HCT116 (cell line): ENCODE results near the gene SSB. TPM values are rescaled to one million over a fixed set of nuclear protein-coding genes. Genes with fewer than 3 reads are reported as not detected.

Source experiments
- ATAC-seq: fragments of 200-7000 bp; cut with Tn5 transposase; 2 replicates; pipeline ENCODE4 v1.9.1; 2020; ENCODE audit warnings: mild to moderate bottlenecking, moderate library complexity
- BruUV-seq: library from RNA; stranded (reverse); fragments of 400-500 nt; replicated peaks from 2 replicates; lab custom pipeline; 2021; lab: Mats Ljungman, UMichigan
- CTCF ChIA-PET: fragments of 300-600 bp; sonication (Branson Sonifier 250); formaldehyde crosslinking; loops from one replicate; lab custom pipeline; 2021; ENCODE audit warnings: antibody characterized with exemption; lab: Charles Lee
- POLR2A ChIA-PET: fragments of 300-600, 350-600 bp; sonication (Branson Sonifier 250); formaldehyde crosslinking; loops from one replicate; lab custom pipeline; 2021; ENCODE audit warnings: antibody characterized with exemption; lab: Charles Lee
- RAD21 ChIA-PET, 2 experiments: fragments of 300-600 bp; sonication (Branson Sonifier 250); formaldehyde crosslinking; loops; one replicate each; lab custom pipeline; 2023; ENCODE audit warnings: low total read pairs in 2 of 2; ENCODE audit not compliant: uncharacterized antibody in 2 of 2, unreplicated experiment in 2 of 2, low non-redundant PET in 1 of 2; lab: Charles Lee
- DNase-seq: peaks from one replicate; pipeline ENCODE4 v3.0.0-alpha.2; 2010; ENCODE audit warnings: low read depth, low spot score
- H2AFZ ChIP-seq: fragments of 200-600 bp; shearing (Covaris generic), sonication (generic); 2 replicates; pipeline ENCODE4 v1.6.1; 2017; ENCODE audit warnings: low read depth, mixed run types, mixed read lengths, antibody characterized with exemption, low read length; ENCODE audit not compliant: poor library complexity, severe bottlenecking
- H3K27ac ChIP-seq: 2 replicates; pipeline ENCODE4 v1.5.1; 2012; ENCODE audit warnings: low read depth, low read length
- H3K27me3 ChIP-seq: fragments of 200-600 bp; sonication (generic); 2 replicates; pipeline ENCODE4 v1.6.1; 2016; ENCODE audit warnings: mixed run types, low read length, mixed read lengths; ENCODE audit not compliant: insufficient read depth
- H3K36me3 ChIP-seq, 2 experiments: fragments of 200-500 bp in 1 of 2; fragments of 200-600 bp in 1 of 2; sonication (Bioruptor generic) in 1 of 2; sonication (generic) in 1 of 2; 2 replicates each; pipeline versions ENCODE4 v1.5.1 to v1.6.1; 2014 to 2016; ENCODE audit warnings: low read length in 2 of 2, inconsistent platforms in 1 of 2, mixed read lengths in 1 of 2, mixed run types in 1 of 2; ENCODE audit not compliant: insufficient read depth in 2 of 2, control insufficient read depth in 1 of 2
- H3K4me1 ChIP-seq, 2 experiments: fragments of 200-600 bp in 1 of 2; sonication (generic) in 1 of 2; 2 replicates each; pipeline versions ENCODE4 v1.5.1 to v1.6.1; 2012 to 2017; ENCODE audit warnings: low read length in 2 of 2, inconsistent platforms in 1 of 2, mild to moderate bottlenecking in 1 of 2, mixed read lengths in 1 of 2, mixed run types in 1 of 2, moderate library complexity in 1 of 2; ENCODE audit not compliant: insufficient read depth in 2 of 2, control insufficient read depth in 1 of 2
- H3K4me2 ChIP-seq: fragments of 200-600 bp; sonication (generic); 2 replicates; pipeline ENCODE4 v1.6.1; 2017; ENCODE audit warnings: mixed run types, low read length, mixed read lengths
- H3K4me3 ChIP-seq, 2 experiments: fragments of 200-600 bp in 1 of 2; sonication (generic) in 1 of 2; replicated peaks in 1 of 2; 2 replicates each; pipeline ENCODE4 v1.5.1; 2011 to 2016; ENCODE audit warnings: low read length in 2 of 2, control low read depth in 1 of 2, low read depth in 1 of 2, mild to moderate bottlenecking in 1 of 2, mixed read lengths in 1 of 2, mixed run types in 1 of 2
- H3K79me2 ChIP-seq: fragments of 200-600 bp; sonication (generic); 2 replicates; pipeline ENCODE4 v1.6.1; 2017; ENCODE audit warnings: mild to moderate bottlenecking, mixed run types, low read length, moderate library complexity, mixed read lengths; ENCODE audit not compliant: insufficient read depth
- H3K9ac ChIP-seq: fragments of 200-600 bp; sonication (generic); 2 replicates; pipeline ENCODE4 v1.6.1; 2016; ENCODE audit warnings: low read length, mixed read lengths
- H3K9me2 ChIP-seq: fragments of 200-600 bp; sonication (generic), shearing (Covaris generic); 2 replicates; pipeline ENCODE4 v1.6.1; 2017; ENCODE audit warnings: mixed run types, mild to moderate bottlenecking, moderate library complexity; ENCODE audit not compliant: insufficient read depth
- H3K9me3 ChIP-seq, 2 experiments: fragments of 200-500 bp in 1 of 2; fragments of 200-600 bp in 1 of 2; sonication (Bioruptor generic) in 1 of 2; sonication (generic) in 1 of 2; 2 replicates each; pipeline ENCODE4 v1.6.1; 2014 to 2017; ENCODE audit warnings: low read length in 2 of 2, mixed read lengths in 2 of 2, inconsistent platforms in 1 of 2, low read depth in 1 of 2, mild to moderate bottlenecking in 1 of 2, mixed run types in 1 of 2, moderate library complexity in 1 of 2; ENCODE audit not compliant: control insufficient read depth in 1 of 2, insufficient read depth in 1 of 2
- H4K20me1 ChIP-seq: fragments of 200-600 bp; sonication (generic), shearing (Covaris generic); 2 replicates; pipeline ENCODE4 v1.6.1; 2017; ENCODE audit warnings: mixed run types, mild to moderate bottlenecking, moderate library complexity; ENCODE audit not compliant: insufficient read depth
- ATF3 ChIP-seq: IDR thresholded peaks from 2 replicates; pipeline ENCODE4 v1.6.1; 2012
- CBX3 ChIP-seq: IDR thresholded peaks from 2 replicates; pipeline ENCODE4 v1.6.1; 2012; ENCODE audit warnings: low read depth
- CTCF ChIP-seq, 3 experiments: fragments of 200-600 bp in 1 of 3; sonication (generic) in 1 of 3; IDR thresholded peaks in 2 of 3; conservative IDR thresholded peaks in 1 of 3; 2 replicates each; pipeline ENCODE4 v1.5.1; 2012 to 2017; ENCODE audit warnings: low read depth in 2 of 3, low read length in 2 of 3, antibody characterized with exemption in 1 of 3, borderline replicate concordance in 1 of 3, control low read depth in 1 of 3, mild to moderate bottlenecking in 1 of 3, mixed read lengths in 1 of 3, mixed run types in 1 of 3, moderate library complexity in 1 of 3; ENCODE audit not compliant: insufficient read depth in 1 of 3
- EGR1 ChIP-seq: IDR thresholded peaks from 2 replicates; pipeline ENCODE4 v1.6.1; 2012; ENCODE audit warnings: low read depth
- EZH2 ChIP-seq: fragments of 200-600 bp; sonication (generic); IDR thresholded peaks from 2 replicates; pipeline ENCODE4 v1.6.1; 2017; ENCODE audit warnings: antibody characterized with exemption, mixed run types
- FOSL1 ChIP-seq: IDR thresholded peaks from 2 replicates; pipeline ENCODE4 v1.6.1; 2012; ENCODE audit warnings: low read depth
- MAX ChIP-seq: IDR thresholded peaks from 2 replicates; pipeline ENCODE4 v1.6.1; 2012
- POLR2A ChIP-seq: IDR thresholded peaks from 2 replicates; pipeline ENCODE4 v1.7.0; 2011; ENCODE audit warnings: borderline replicate concordance; ENCODE audit not compliant: insufficient read depth, insufficient read length; ENCODE audit errors: extremely low read depth
- REST ChIP-seq: IDR thresholded peaks from 2 replicates; pipeline ENCODE4 v1.6.1; 2012; ENCODE audit warnings: low read depth
- SIN3A ChIP-seq: IDR thresholded peaks from 2 replicates; pipeline ENCODE4 v1.6.1; 2012; ENCODE audit warnings: low read depth
- SRF ChIP-seq: IDR thresholded peaks from 2 replicates; pipeline ENCODE4 v1.6.1; 2012; ENCODE audit warnings: low read depth
- TCF7L2 ChIP-seq: IDR thresholded peaks from 2 replicates; pipeline ENCODE4 v1.7.0; 2011; ENCODE audit warnings: borderline replicate concordance, inconsistent platforms; ENCODE audit not compliant: insufficient read depth, insufficient read length; ENCODE audit errors: extremely low read depth
- ZFX ChIP-seq: fragments of 450-650 bp; IDR thresholded peaks from 2 replicates; pipeline ENCODE4 v1.6.1; 2017
- intact Hi-C: fragments of 100-400 bp; cut with micrococcal nuclease; formaldehyde crosslinking; loops from 2 replicates; pipeline ENCODE4 v1.10.0; 2022
- total RNA-seq: library from RNA; stranded (reverse); gene quantifications from one replicate; pipeline ENCODE4 v1.2.1, GENCODE V29; 2021; ENCODE audit not compliant: unreplicated experiment

Gene SSB
- total RNA-seq, 1 experiment from 2014 or later = 117 TPM

GRCh38 chr2:169765523-169765922, 33.1 kb upstream of the SSB start:
- H4K20me1 ChIP-seq = no peaks in the 10 kb centered on the region
- no peak overlapping the region for H3K27ac ChIP-seq
- no peaks in the 10 kb centered on the region for H3K27me3 ChIP-seq
- H3K79me2 ChIP-seq = no peaks in the 10 kb centered on the region
- no peaks in the 10 kb centered on the region for H3K9me2 ChIP-seq
- CTCF ChIA-PET = no interaction called here
- H3K9ac ChIP-seq = no peak overlapping the region
- DNase-seq (no peak), ATAC-seq (no peak)
- TF ChIP-seq EGR1 (no peak), SRF (no peak), REST (no peak), ATF3 (no peak), POLR2A (no peak), MAX (no peak), CTCF (IDR thresholded peaks at IDR 0.05 in 2 of 3, conservative IDR thresholded peaks at IDR 0.05 in 1 of 3; ENCODE audit: borderline replicate concordance in 1 of 3, insufficient read depth in 1 of 3, low read depth in 2 of 3, low read length in 2 of 3) (no peak), FOSL1 (no peak), EZH2 (no peak), SIN3A (no peak), TCF7L2 (no peak), ZFX (no peak), CBX3 (no peak)
- intact Hi-C loops = no loop called here
- POLR2A ChIA-PET = no interaction called here
- no peak overlapping the region for H2AFZ ChIP-seq
- H3K4me3 ChIP-seq = no peak overlapping the region
- no TSS peak for BruUV-seq
- H3K9me3 ChIP-seq = no peaks in the 10 kb centered on the region
- no peaks in the 10 kb centered on the region for H3K36me3 ChIP-seq
- H3K4me1 ChIP-seq = peaks cover 0 to 11% of the 10 kb centered on the region in 2 experiments; a peak in 3 of 4 replicates
- peak overlapping the region; percentile 46; the same call in 1 of the 2 replicates for H3K4me2 ChIP-seq
- RAD21 ChIA-PET = no interaction called here
